ENCODE results near the gene EPHB4.

DNA sequence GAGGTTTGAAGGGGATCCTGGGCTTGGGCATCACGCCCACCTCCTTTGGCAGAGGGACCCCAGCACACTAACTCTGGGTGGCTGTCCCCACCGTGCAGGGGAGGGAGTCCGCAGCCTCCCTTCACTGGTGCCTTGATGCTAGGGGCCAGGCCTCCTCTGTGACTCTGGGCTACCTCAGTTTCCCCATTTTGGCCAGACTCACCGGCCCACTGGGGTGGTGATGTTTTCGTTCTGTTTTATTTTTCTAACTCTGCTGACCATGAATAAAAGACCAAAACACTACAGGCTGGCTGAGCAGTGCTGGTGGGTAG is 39.4 kb upstream of the EPHB4 start:
- no peak for TF ChIP-seq EZH2 (IDR thresholded peaks at IDR 0.05; ENCODE audit: borderline replicate concordance, low read length)
- TF ChIP-seq, protein P1, sequence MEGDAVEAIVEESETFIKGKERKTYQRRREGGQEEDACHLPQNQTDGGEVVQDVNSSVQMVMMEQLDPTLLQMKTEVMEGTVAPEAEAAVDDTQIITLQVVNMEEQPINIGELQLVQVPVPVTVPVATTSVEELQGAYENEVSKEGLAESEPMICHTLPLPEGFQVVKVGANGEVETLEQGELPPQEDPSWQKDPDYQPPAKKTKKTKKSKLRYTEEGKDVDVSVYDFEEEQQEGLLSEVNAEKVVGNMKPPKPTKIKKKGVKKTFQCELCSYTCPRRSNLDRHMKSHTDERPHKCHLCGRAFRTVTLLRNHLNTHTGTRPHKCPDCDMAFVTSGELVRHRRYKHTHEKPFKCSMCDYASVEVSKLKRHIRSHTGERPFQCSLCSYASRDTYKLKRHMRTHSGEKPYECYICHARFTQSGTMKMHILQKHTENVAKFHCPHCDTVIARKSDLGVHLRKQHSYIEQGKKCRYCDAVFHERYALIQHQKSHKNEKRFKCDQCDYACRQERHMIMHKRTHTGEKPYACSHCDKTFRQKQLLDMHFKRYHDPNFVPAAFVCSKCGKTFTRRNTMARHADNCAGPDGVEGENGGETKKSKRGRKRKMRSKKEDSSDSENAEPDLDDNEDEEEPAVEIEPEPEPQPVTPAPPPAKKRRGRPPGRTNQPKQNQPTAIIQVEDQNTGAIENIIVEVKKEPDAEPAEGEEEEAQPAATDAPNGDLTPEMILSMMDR (conservative IDR thresholded peaks at IDR 0.05 in 1 of 2, IDR thresholded peaks at IDR 0.05 in 1 of 2; ENCODE audit: extremely low read depth in 1 of 2, insufficient read depth in 1 of 2, low read depth in 1 of 2, low read length in 2 of 2): no peak

All from mammary epithelial cell (primary cell).